OCI-LY1 (cell line): ENCODE measurements around the gene LALBA.

Experiments
- H2AFZ ChIP-seq: fragments of 200-600 bp; sonication (generic), shearing (Covaris generic); 2 replicates; pipeline ENCODE4 v1.6.0; 2014; ENCODE audit warnings: antibody characterized with exemption, mild to moderate bottlenecking, low read length
- H3F3A ChIP-seq: fragments of 200-600 bp; sonication (generic), shearing (Covaris generic); 2 replicates; pipeline ENCODE4 v1.6.0; 2014; ENCODE audit warnings: mild to moderate bottlenecking, antibody characterized with exemption, low read length, moderate library complexity; ENCODE audit not compliant: insufficient read depth
- H3K27ac ChIP-seq: fragments of 200-600 bp; sonication (generic); 2 replicates; pipeline ENCODE4 v1.5.1; 2014; ENCODE audit warnings: low read length, mixed run types, mild to moderate bottlenecking, low read depth; ENCODE audit not compliant: poor library complexity, severe bottlenecking
- H3K27me3 ChIP-seq: fragments of 200-600 bp; sonication (generic); 2 replicates; pipeline ENCODE4 v1.6.0; 2014; ENCODE audit warnings: antibody characterized with exemption, mild to moderate bottlenecking, low read length, moderate library complexity; ENCODE audit not compliant: insufficient read depth
- H3K36me3 ChIP-seq: fragments of 200-600 bp; sonication (generic); 2 replicates; pipeline ENCODE4 v1.6.1; 2014; ENCODE audit warnings: mild to moderate bottlenecking, antibody characterized with exemption, low read length, moderate library complexity, mixed read lengths; ENCODE audit not compliant: insufficient read depth
- H3K4me1 ChIP-seq: fragments of 200-600 bp; sonication (generic); 2 replicates; pipeline ENCODE4 v1.5.1; 2014; ENCODE audit warnings: mild to moderate bottlenecking, low read length, moderate library complexity; ENCODE audit not compliant: insufficient read depth, severe bottlenecking
- H3K4me2 ChIP-seq: fragments of 200-600 bp; sonication (generic), shearing (Covaris generic); 2 replicates; pipeline ENCODE4 v1.6.1; 2014; ENCODE audit warnings: low read length
- H3K4me3 ChIP-seq: fragments of 200-600 bp; sonication (generic); 2 replicates; pipeline ENCODE4 v1.5.1; 2014; ENCODE audit warnings: low read length, low read depth, mild to moderate bottlenecking, mixed read lengths; ENCODE audit not compliant: poor library complexity, severe bottlenecking
- H3K79me2 ChIP-seq: fragments of 200-600 bp; shearing (Covaris generic); 2 replicates; pipeline ENCODE4 v1.6.1; 2016; ENCODE audit warnings: mixed run types, low read length, mixed read lengths; ENCODE audit not compliant: insufficient read depth
- H3K9ac ChIP-seq: fragments of 200-600 bp; sonication (generic), shearing (Covaris generic); 2 replicates; pipeline ENCODE4 v1.6.1; 2014; ENCODE audit warnings: mild to moderate bottlenecking, low read length, mixed read lengths
- H3K9me2 ChIP-seq: fragments of 200-600 bp; sonication (generic), shearing (Covaris generic); 2 replicates; pipeline ENCODE4 v1.6.1; 2014; ENCODE audit warnings: low read depth, mild to moderate bottlenecking, low read length, mixed read lengths
- H3K9me3 ChIP-seq: fragments of 200-600 bp; shearing (Covaris generic); 2 replicates; pipeline ENCODE4 v1.6.1; 2014; ENCODE audit warnings: low read length, mixed read lengths
- H4K20me1 ChIP-seq: fragments of 200-600 bp; sonication (generic), shearing (Covaris generic); 2 replicates; pipeline ENCODE4 v1.6.0; 2016; ENCODE audit warnings: mild to moderate bottlenecking, low read length; ENCODE audit not compliant: insufficient read depth
- EZH2 ChIP-seq: fragments of 200-600 bp; sonication (generic), shearing (Covaris generic); IDR thresholded peaks from 2 replicates; pipeline ENCODE4 v1.8.0; 2017; ENCODE audit warnings: borderline replicate concordance, mixed run types, mild to moderate bottlenecking, antibody characterized with exemption, low read length, moderate library complexity, mixed read lengths
- TF ChIP-seq, protein P1 (sequence below): fragments of 200-600 bp; sonication (generic), shearing (Covaris generic); IDR thresholded peaks from 2 replicates; pipeline ENCODE4 v1.5.1; 2017; ENCODE audit warnings: mild to moderate bottlenecking, antibody characterized with exemption, low read length, moderate library complexity, mixed read lengths

LALBA gene

DNA sequence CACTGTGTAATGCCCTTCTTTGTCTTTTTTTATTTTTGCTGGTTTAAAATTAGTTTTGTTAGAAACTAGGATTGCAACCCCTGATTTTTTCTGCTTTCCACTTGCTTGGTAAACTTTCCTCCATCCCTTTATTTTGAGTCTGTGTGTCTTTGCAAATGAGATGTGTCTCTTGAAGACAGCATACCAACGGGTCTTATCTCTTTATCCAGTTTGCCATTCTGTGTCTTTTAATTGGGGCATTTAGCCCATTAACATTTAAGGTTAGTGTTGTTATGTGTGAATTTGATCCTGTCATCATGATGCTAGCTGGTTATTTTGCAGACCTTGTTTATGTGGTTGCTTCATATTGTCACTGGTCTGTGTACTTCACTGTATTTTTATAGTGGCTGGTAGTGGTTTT lies 43.5 kb upstream of the LALBA start:
- Histone ChIP-seq H3K36me3 (no peaks in the 10 kb centered on the region), H3K79me2 (no peaks in the 10 kb centered on the region), H3K9me3 (no peaks in the 10 kb centered on the region), H3K9me2 (no peaks in the 10 kb centered on the region), H3K4me2 (no peak overlapping the region), H4K20me1 (no peaks in the 10 kb centered on the region), H3K9ac (no peak overlapping the region), H3K4me3 (no peak overlapping the region), H3K27ac (no peak overlapping the region), H3K4me1 (no peaks in the 10 kb centered on the region), H3K27me3 (no peaks in the 10 kb centered on the region), H2AFZ (no peak overlapping the region), H3F3A (no peaks in the 10 kb centered on the region)
- TF ChIP-seq, protein P1, sequence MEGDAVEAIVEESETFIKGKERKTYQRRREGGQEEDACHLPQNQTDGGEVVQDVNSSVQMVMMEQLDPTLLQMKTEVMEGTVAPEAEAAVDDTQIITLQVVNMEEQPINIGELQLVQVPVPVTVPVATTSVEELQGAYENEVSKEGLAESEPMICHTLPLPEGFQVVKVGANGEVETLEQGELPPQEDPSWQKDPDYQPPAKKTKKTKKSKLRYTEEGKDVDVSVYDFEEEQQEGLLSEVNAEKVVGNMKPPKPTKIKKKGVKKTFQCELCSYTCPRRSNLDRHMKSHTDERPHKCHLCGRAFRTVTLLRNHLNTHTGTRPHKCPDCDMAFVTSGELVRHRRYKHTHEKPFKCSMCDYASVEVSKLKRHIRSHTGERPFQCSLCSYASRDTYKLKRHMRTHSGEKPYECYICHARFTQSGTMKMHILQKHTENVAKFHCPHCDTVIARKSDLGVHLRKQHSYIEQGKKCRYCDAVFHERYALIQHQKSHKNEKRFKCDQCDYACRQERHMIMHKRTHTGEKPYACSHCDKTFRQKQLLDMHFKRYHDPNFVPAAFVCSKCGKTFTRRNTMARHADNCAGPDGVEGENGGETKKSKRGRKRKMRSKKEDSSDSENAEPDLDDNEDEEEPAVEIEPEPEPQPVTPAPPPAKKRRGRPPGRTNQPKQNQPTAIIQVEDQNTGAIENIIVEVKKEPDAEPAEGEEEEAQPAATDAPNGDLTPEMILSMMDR, result no peak
- no peak for TF ChIP-seq EZH2

- H3K4me2 ChIP-seq, result no peak overlapping the region
- no peak overlapping the region for H2AFZ ChIP-seq
- H3K9ac ChIP-seq, result no peak overlapping the region
- H3K36me3 ChIP-seq, result no peaks in the 10 kb centered on the region
- no peaks in the 10 kb centered on the region for H3K4me1 ChIP-seq
- TF ChIP-seq, protein P1, result no peak
- no peak for TF ChIP-seq EZH2
- no peaks in the 10 kb centered on the region for H3F3A ChIP-seq
- H3K27ac ChIP-seq, result no peak overlapping the region
- H3K4me3 ChIP-seq, result no peak overlapping the region
- no peaks in the 10 kb centered on the region for H3K9me2 ChIP-seq
- no peaks in the 10 kb centered on the region for H3K79me2 ChIP-seq
- no peaks in the 10 kb centered on the region for H4K20me1 ChIP-seq
- peaks cover 2% of the 10 kb centered on the region; the same call in 1 of the 2 replicates for H3K9me3 ChIP-seq
- peaks cover 4% of the 10 kb centered on the region; the same call in 1 of the 2 replicates for H3K27me3 ChIP-seq
Measured at GRCh38 chr12:48602192-48602989, 32.5 kb upstream of the LALBA start.

- Histone ChIP-seq H3K4me1 (no peaks in the 10 kb centered on the region), H4K20me1 (no peaks in the 10 kb centered on the region), H3K36me3 (no peaks in the 10 kb centered on the region), H3K27ac (no peak overlapping the region), H3K4me3 (no peak overlapping the region), H3K4me2 (no peak overlapping the region), H2AFZ (no peak overlapping the region), H3K9me3 (peaks cover 6% of the 10 kb centered on the region; the same call in 1 of the 2 replicates), H3K27me3 (peaks cover 11% of the 10 kb centered on the region; the same call in 1 of the 2 replicates), H3K9me2 (no peaks in the 10 kb centered on the region), H3K79me2 (no peaks in the 10 kb centered on the region), H3F3A (no peaks in the 10 kb centered on the region), H3K9ac (no peak overlapping the region)
- TF ChIP-seq EZH2, result no peak
- TF ChIP-seq, protein P1, result no peak
Measured at GRCh38 chr12:48601013-48601756, 31.3 kb upstream of the LALBA start.
